GM18499 (cell line): Measurements from ENCODE around the gene PDE8B.

Experiments used
- ATAC-seq: cut with Tn5 transposase; IDR thresholded peaks from one replicate; pipeline ENCODE4 v1.9.1; 2021; ENCODE audit warnings: moderate number of reproducible peaks; ENCODE audit not compliant: insufficient read depth, unreplicated experiment

Gene PDE8B

GRCh38 chr5:77280036-77280435 lies 69.6 kb downstream of the PDE8B start:
- ATAC-seq: no peak

- ATAC-seq: no peak
These were observed 71.5 kb downstream of the PDE8B start for GRCh38 chr5:77281969-77282336.

- no peak for ATAC-seq
These were observed 72.0 kb downstream of the PDE8B start for GRCh38 chr5:77282337-77283027.

GRCh38 chr5:77285251-77285841 lies 74.9 kb downstream of the PDE8B start:
- no peak for ATAC-seq

GRCh38 chr5:77292026-77292757 lies 81.7 kb downstream of the PDE8B start:
- ATAC-seq: no peak

- no peak for ATAC-seq
These were observed 83.7 kb downstream of the PDE8B start for GRCh38 chr5:77294185-77294584.

GRCh38 chr5:77295863-77296378 lies 85.4 kb downstream of the PDE8B start:
- ATAC-seq: no peak

- no peak for ATAC-seq
These were observed 87.7 kb downstream of the PDE8B start for GRCh38 chr5:77298146-77298545.

- ATAC-seq: no peak
These were observed 90.0 kb downstream of the PDE8B start for GRCh38 chr5:77300451-77300850.

GRCh38 chr5:77301447-77301883 lies 91.0 kb downstream of the PDE8B start:
- ATAC-seq: no peak

- no peak for ATAC-seq
These were observed 91.8 kb downstream of the PDE8B start for GRCh38 chr5:77302247-77302646.

- no peak for ATAC-seq
These were observed 92.2 kb downstream of the PDE8B start for GRCh38 chr5:77302653-77303052.

- no peak for ATAC-seq
These were observed 93.9 kb downstream of the PDE8B start for GRCh38 chr5:77304388-77304787.

- no peak for ATAC-seq
These were observed 94.9 kb downstream of the PDE8B start for GRCh38 chr5:77305222-77305846.

GRCh38 chr5:77305956-77306355 lies 95.5 kb downstream of the PDE8B start:
- ATAC-seq: no peak

GRCh38 chr5:77306531-77306930 lies 96.1 kb downstream of the PDE8B start:
- no peak for ATAC-seq

GRCh38 chr5:77308154-77308960 lies 97.9 kb downstream of the PDE8B start:
- ATAC-seq: no peak

GRCh38 chr5:77309140-77309539 lies 98.7 kb downstream of the PDE8B start:
- no peak for ATAC-seq

GRCh38 chr5:77310494-77311213 lies 100.2 kb downstream of the PDE8B start:
- ATAC-seq: no peak

GRCh38 chr5:77311214-77311571 lies 100.7 kb downstream of the PDE8B start:
- no peak for ATAC-seq
